Measurements from ENCODE around the gene SAMD14. TPM values are rescaled to one million over a fixed set of nuclear protein-coding genes. Genes with fewer than 3 reads are reported as not detected.

Gene SAMD14
- total RNA-seq, 4 donors from 2014 or later: 0.53 to 2.5 (median 1.0) TPM

GRCh38 chr17:50136096-50136687 is 6.2 kb upstream of the SAMD14 start:
- no peaks in the 10 kb centered on the region for H3K27me3 ChIP-seq
- no peak for DNase-seq
- H3K4me3 ChIP-seq: no peak overlapping the region
- peaks cover 0 to 67% (median 5%) of the 10 kb centered on the region in 3 donors for H3K36me3 ChIP-seq
- H3K27ac ChIP-seq: no peak overlapping the region
- H3K9me3 ChIP-seq: no peaks in the 10 kb centered on the region
- no peak for TF ChIP-seq POLR2A (IDR thresholded peaks at IDR 0.05)
- peaks cover 0 to 25% (median 6%) of the 10 kb centered on the region in 4 donors for H3K4me1 ChIP-seq

- no peak overlapping the region for H3K27ac ChIP-seq
- no peak for TF ChIP-seq POLR2A (IDR thresholded peaks at IDR 0.05)
- no peak for TF ChIP-seq CTCF (IDR thresholded peaks at IDR 0.05)
- peaks cover 0 to 60% (median 5%) of the 10 kb centered on the region in 3 donors for H3K36me3 ChIP-seq
Measured at GRCh38 chr17:50135316-50136095, 5.5 kb upstream of the SAMD14 start.

GRCh38 chr17:50134206-50135110 is 4.5 kb upstream of the SAMD14 start:
- Histone ChIP-seq H3K27me3 (peaks cover 0 to 5% of the 10 kb centered on the region in 2 donors), H3K9me3 (no peaks in the 10 kb centered on the region), H3K36me3 (peaks cover 0 to 52% (median 5%) of the 10 kb centered on the region in 3 donors), H3K4me3 (no peak overlapping the region), H3K27ac (no peak overlapping the region), H3K4me1 (peaks cover 0 to 23% (median 8%) of the 10 kb centered on the region in 4 donors)
- TF ChIP-seq CTCF (IDR thresholded peaks at IDR 0.05): no peak
- no peak for TF ChIP-seq POLR2A (IDR thresholded peaks at IDR 0.05)
- no peak for DNase-seq

More at GRCh38 chr17:50135316-50136095, 5.5 kb upstream of the SAMD14 start:
- DNase-seq: no peak
- Histone ChIP-seq H3K9me3 (no peaks in the 10 kb centered on the region), H3K4me1 (peaks cover 0 to 18% (median 4%) of the 10 kb centered on the region in 4 donors), H3K4me3 (no peak overlapping the region), H3K27me3 (no peaks in the 10 kb centered on the region)

- peaks cover 0 to 30% (median 14%) of the 10 kb centered on the region in 4 donors for H3K4me1 ChIP-seq
- H3K27ac ChIP-seq: no peak overlapping the region
- H3K36me3 ChIP-seq: peaks cover 0 to 45% (median 3%) of the 10 kb centered on the region in 3 donors
- H3K4me3 ChIP-seq: no peak overlapping the region
- H3K27me3 ChIP-seq: peaks cover 0 to 11% of the 10 kb centered on the region in 2 donors
- H3K9me3 ChIP-seq: no peaks in the 10 kb centered on the region
- TF ChIP-seq POLR2A (IDR thresholded peaks at IDR 0.05) (no peak), CTCF (IDR thresholded peaks at IDR 0.05) (no peak)
- no peak for DNase-seq
Measured at GRCh38 chr17:50133769-50134099, 3.8 kb upstream of the SAMD14 start.

- Histone ChIP-seq H3K4me1 (peaks cover 0 to 35% (median 15%) of the 10 kb centered on the region in 4 donors), H3K27me3 (peaks cover 0 to 11% of the 10 kb centered on the region in 2 donors), H3K9me3 (no peaks in the 10 kb centered on the region), H3K4me3 (no peak overlapping the region), H3K36me3 (peaks cover 0 to 39% (median 0%) of the 10 kb centered on the region in 3 donors), H3K27ac (peak overlapping the region in 2 of 4 donors; percentile 2 to 25)
- DNase-seq: no peak
- no peak for TF ChIP-seq POLR2A (IDR thresholded peaks at IDR 0.05)
- no peak for TF ChIP-seq CTCF (IDR thresholded peaks at IDR 0.05)
Measured at GRCh38 chr17:50133028-50133768, 3.2 kb upstream of the SAMD14 start.

All from Peyer's patch (tissue), 4 donors.